Stromal cell of bone marrow (primary cell): Measurements from ENCODE around the gene MAST3.
"Not testable (repeated sequence)": the region's sequence is repeated elsewhere in the genome, so short reads cannot be mapped to it uniquely, and the experiment has no call there.

Experiments used
- DNase-seq: peaks from one replicate; pipeline ENCODE4 v3.0.0-alpha.2; 2012; ENCODE audit warnings: low read depth

MAST3 gene

GRCh38 chr19:18137657-18138339 is 40.2 kb downstream of the MAST3 start:
- DNase-seq, result no peak

GRCh38 chr19:18140473-18140872 is 42.9 kb downstream of the MAST3 start:
- no peak for DNase-seq

GRCh38 chr19:18141031-18141430 is 43.5 kb downstream of the MAST3 start:
- no peak for DNase-seq

- DNase-seq, result no peak
These were observed 46.3 kb downstream of the MAST3 start for GRCh38 chr19:18143902-18144301.

- no peak for DNase-seq
These were observed 46.8 kb downstream of the MAST3 start for GRCh38 chr19:18144361-18144760.

GRCh38 chr19:18144906-18145305 is 47.3 kb downstream of the MAST3 start:
- DNase-seq, result no peak

- DNase-seq, result no peak
These were observed 47.9 kb downstream of the MAST3 start for GRCh38 chr19:18145391-18145999.

GRCh38 chr19:18147396-18147795 is 49.8 kb downstream of the MAST3 start:
- DNase-seq, result no peak

GRCh38 chr19:18149596-18149975 is 52.0 kb downstream of the MAST3 start:
- no peak for DNase-seq

GRCh38 chr19:18150776-18151624 is 53.4 kb downstream of the MAST3 start:
- no peak for DNase-seq

GRCh38 chr19:18152442-18152816 is 54.9 kb downstream of the MAST3 start:
- DNase-seq, result peak; percentile 91

GRCh38 chr19:18152817-18153555 is 55.4 kb downstream of the MAST3 start, which contains the start of gene PIK3R2:
Gene PIK3R2 (plus strand): TSS chr19:18153163. CDS start chr19:18155880, 2,717 bp downstream.
- peak; percentile 96 for DNase-seq

GRCh38 chr19:18153556-18154134 is 56.1 kb downstream of the MAST3 start:
- DNase-seq, result no peak

GRCh38 chr19:18155095-18156087 is 57.8 kb downstream of the MAST3 start:
- no peak for DNase-seq

GRCh38 chr19:18156268-18156667 is 58.7 kb downstream of the MAST3 start:
- DNase-seq, result no peak

- no peak for DNase-seq
These were observed 59.4 kb downstream of the MAST3 start for GRCh38 chr19:18156841-18157464.

GRCh38 chr19:18157465-18158063 is 60.0 kb downstream of the MAST3 start:
- DNase-seq, result no peak

- no peak for DNase-seq
These were observed 60.9 kb downstream of the MAST3 start for GRCh38 chr19:18158467-18158866.

- DNase-seq, result not testable (repeated sequence)
These were observed 61.6 kb downstream of the MAST3 start for GRCh38 chr19:18159059-18159616.
